HepG2 (cell line): ENCODE measurements around the gene TOM1L2.

Source experiments
- AKAP8 ChIP-seq: sonication (generic); formaldehyde crosslinking; IDR thresholded peaks from 2 replicates; pipeline ENCODE4 v1.5.1; 2020; ENCODE audit warnings: mild to moderate bottlenecking, missing genetic modification reagents
- CHCHD3 ChIP-seq: sonication (generic); formaldehyde crosslinking; IDR thresholded peaks from 2 replicates; pipeline ENCODE4 v1.8.0; 2022; ENCODE audit warnings: mild to moderate bottlenecking, missing genetic modification reagents, moderate library complexity
- IRX3 ChIP-seq: sonication (generic); formaldehyde crosslinking; IDR thresholded peaks from 2 replicates; pipeline ENCODE4 v1.8.1; 2023; ENCODE audit warnings: mild to moderate bottlenecking, low read depth, missing genetic modification reagents, borderline replicate concordance
- JUN ChIP-seq: sonication (generic); formaldehyde crosslinking; IDR thresholded peaks from 2 replicates; pipeline ENCODE4 v1.4.0; 2020; ENCODE audit warnings: mild to moderate bottlenecking, missing genetic modification reagents
- MEIS1 ChIP-seq: sonication (generic); formaldehyde crosslinking; IDR thresholded peaks from 2 replicates; pipeline ENCODE4 v1.9.0; 2021; ENCODE audit warnings: mild to moderate bottlenecking, missing genetic modification reagents, moderate library complexity, borderline replicate concordance
- MLXIP ChIP-seq: sonication (generic); formaldehyde crosslinking; IDR thresholded peaks from 2 replicates; pipeline ENCODE4 v1.9.0; 2021; ENCODE audit warnings: missing genetic modification reagents, borderline replicate concordance
- PRPF4 ChIP-seq: fragments of 200-400 bp; formaldehyde crosslinking; IDR thresholded peaks from 2 replicates; pipeline ENCODE4 v1.6.1; 2016; ENCODE audit warnings: low read length, low read depth; ENCODE audit not compliant: poor library complexity, severe bottlenecking
- SALL1 ChIP-seq: sonication (generic); formaldehyde crosslinking; IDR thresholded peaks from 2 replicates; pipeline ENCODE4 v1.8.0; 2022; ENCODE audit warnings: mild to moderate bottlenecking, missing genetic modification reagents
- STAT6 ChIP-seq: sonication (generic); formaldehyde crosslinking; IDR thresholded peaks from 2 replicates; pipeline ENCODE4 v1.4.0; 2020; ENCODE audit warnings: missing genetic modification reagents, mild to moderate bottlenecking, borderline replicate concordance
- TBX3 ChIP-seq: fragments of 450-650 bp; IDR thresholded peaks from 2 replicates; pipeline ENCODE4 v1.6.1; 2017; ENCODE audit warnings: antibody characterized with exemption, mild to moderate bottlenecking, inconsistent platforms, borderline replicate concordance
- ZBTB7A ChIP-seq: sonication (generic); formaldehyde crosslinking; IDR thresholded peaks from 2 replicates; pipeline ENCODE4 v1.8.0; 2022; ENCODE audit warnings: mild to moderate bottlenecking, missing genetic modification reagents
- ZNF10 ChIP-seq: sonication (generic); formaldehyde crosslinking; IDR thresholded peaks from 2 replicates; pipeline ENCODE4 v1.4.0; 2020; ENCODE audit warnings: mild to moderate bottlenecking, low read depth, missing genetic modification reagents, borderline replicate concordance
- ZNF280B ChIP-seq: sonication (generic); formaldehyde crosslinking; IDR thresholded peaks from 2 replicates; pipeline ENCODE4 v1.5.0; 2020; ENCODE audit warnings: missing genetic modification reagents, mild to moderate bottlenecking, borderline replicate concordance
- ZSCAN29 ChIP-seq: sonication (generic); formaldehyde crosslinking; conservative IDR thresholded peaks from 2 replicates; pipeline ENCODE4 v1.4.0; 2020; ENCODE audit warnings: mild to moderate bottlenecking, missing genetic modification reagents

- TF ChIP-seq ZNF280B (CRISPR knock-in tag), result no peak
- TF ChIP-seq ZNF10 (CRISPR knock-in tag), result no peak
- no peak for TF ChIP-seq ZBTB7A
- no peak for TF ChIP-seq SALL1 (CRISPR knock-in tag)
- TF ChIP-seq JUN, result no peak
- TF ChIP-seq PRPF4, result no peak
- no peak for TF ChIP-seq ZSCAN29 (CRISPR knock-in tag)
- TF ChIP-seq STAT6, result no peak
- TF ChIP-seq IRX3 (CRISPR knock-in tag), result no peak
- no peak for TF ChIP-seq MLXIP
- TF ChIP-seq CHCHD3 (CRISPR knock-in tag), result no peak
- no peak for TF ChIP-seq AKAP8 (CRISPR knock-in tag)
- no peak for TF ChIP-seq TBX3
- TF ChIP-seq MEIS1 (CRISPR knock-in tag), result no peak
Observed at GRCh38 chr17:17816831-17817551, 155.2 kb downstream of the TOM1L2 start.
